ENCODE results near the gene ADGRD1.

DNA sequence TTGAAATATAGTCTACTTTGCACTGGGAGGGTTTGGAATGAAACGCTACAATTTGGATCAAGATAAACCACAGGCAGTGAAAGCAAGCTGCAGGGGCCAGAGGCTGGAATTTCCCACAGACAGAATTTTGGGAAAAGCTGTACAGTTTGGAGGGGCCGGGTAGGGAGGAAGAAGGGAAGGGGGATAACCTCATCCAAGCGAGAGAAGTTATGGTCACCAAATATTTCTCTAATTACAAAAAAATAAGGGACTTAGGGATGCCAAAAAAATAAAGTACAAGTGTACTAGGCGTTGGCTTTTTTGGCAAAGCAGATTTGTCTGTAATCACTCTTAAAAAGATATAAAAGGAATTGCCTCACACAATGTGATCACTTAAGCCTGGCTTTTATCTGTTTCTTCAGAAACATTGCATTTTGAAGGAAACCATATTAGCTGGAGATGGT lies 31.2 kb upstream of the ADGRD1 start:
- TF ChIP-seq POLR2A (IDR thresholded peaks at IDR 0.05): no peak
- TF ChIP-seq, protein P1, sequence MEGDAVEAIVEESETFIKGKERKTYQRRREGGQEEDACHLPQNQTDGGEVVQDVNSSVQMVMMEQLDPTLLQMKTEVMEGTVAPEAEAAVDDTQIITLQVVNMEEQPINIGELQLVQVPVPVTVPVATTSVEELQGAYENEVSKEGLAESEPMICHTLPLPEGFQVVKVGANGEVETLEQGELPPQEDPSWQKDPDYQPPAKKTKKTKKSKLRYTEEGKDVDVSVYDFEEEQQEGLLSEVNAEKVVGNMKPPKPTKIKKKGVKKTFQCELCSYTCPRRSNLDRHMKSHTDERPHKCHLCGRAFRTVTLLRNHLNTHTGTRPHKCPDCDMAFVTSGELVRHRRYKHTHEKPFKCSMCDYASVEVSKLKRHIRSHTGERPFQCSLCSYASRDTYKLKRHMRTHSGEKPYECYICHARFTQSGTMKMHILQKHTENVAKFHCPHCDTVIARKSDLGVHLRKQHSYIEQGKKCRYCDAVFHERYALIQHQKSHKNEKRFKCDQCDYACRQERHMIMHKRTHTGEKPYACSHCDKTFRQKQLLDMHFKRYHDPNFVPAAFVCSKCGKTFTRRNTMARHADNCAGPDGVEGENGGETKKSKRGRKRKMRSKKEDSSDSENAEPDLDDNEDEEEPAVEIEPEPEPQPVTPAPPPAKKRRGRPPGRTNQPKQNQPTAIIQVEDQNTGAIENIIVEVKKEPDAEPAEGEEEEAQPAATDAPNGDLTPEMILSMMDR (IDR thresholded peaks at IDR 0.05): no peak
